Effector CD8-positive, alpha-beta T cell (primary cell): ENCODE measurements around the gene RPS6KA5.
A peak's percentile ranks its signal among the peaks of the same experiment; 100 is the strongest.
"Not testable (repeated sequence)": the region's sequence is repeated elsewhere in the genome, so short reads cannot be mapped to it uniquely, and the experiment has no call there.

Source experiments
- DNase-seq: peaks from one replicate; lab custom pipeline; 2025; lab: John Stamatoyannopoulos, UW

The RPS6KA5 gene

GRCh38 chr14:90939252-90939795 lies 121.1 kb downstream of the RPS6KA5 start:
- DNase-seq = not testable (repeated sequence)

- no peak for DNase-seq
These were observed 121.8 kb downstream of the RPS6KA5 start for GRCh38 chr14:90938615-90939014.

- no peak for DNase-seq
These were observed 123.5 kb downstream of the RPS6KA5 start for GRCh38 chr14:90936757-90937440.

- no peak for DNase-seq
These were observed 135.7 kb downstream of the RPS6KA5 start for GRCh38 chr14:90924621-90925340.

- DNase-seq = no peak
These were observed 138.3 kb downstream of the RPS6KA5 start for GRCh38 chr14:90922141-90922540.

- no peak for DNase-seq
These were observed 149.3 kb downstream of the RPS6KA5 start for GRCh38 chr14:90911121-90911520.

- no peak for DNase-seq
These were observed 153.3 kb downstream of the RPS6KA5 start for GRCh38 chr14:90907178-90907577.

GRCh38 chr14:90905531-90905930 lies 154.9 kb downstream of the RPS6KA5 start:
- DNase-seq = no peak

- DNase-seq = peak; percentile 17
These were observed 157.3 kb downstream of the RPS6KA5 start for GRCh38 chr14:90903101-90903500.

- DNase-seq = no peak
These were observed 159.9 kb downstream of the RPS6KA5 start for GRCh38 chr14:90900476-90901083.

- no peak for DNase-seq
These were observed 163.4 kb downstream of the RPS6KA5 start for GRCh38 chr14:90897022-90897421.

- DNase-seq = no peak
These were observed 166.2 kb downstream of the RPS6KA5 start for GRCh38 chr14:90894241-90894640.

GRCh38 chr14:90893510-90893909 lies 166.9 kb downstream of the RPS6KA5 start:
- no peak for DNase-seq

- DNase-seq = no peak
These were observed 167.5 kb downstream of the RPS6KA5 start for GRCh38 chr14:90892970-90893369.

GRCh38 chr14:90891326-90891725 lies 169.1 kb downstream of the RPS6KA5 start:
- DNase-seq = no peak

GRCh38 chr14:90890322-90891020 lies 170.0 kb downstream of the RPS6KA5 start:
- DNase-seq = no peak

- no peak for DNase-seq
These were observed 174.1 kb downstream of the RPS6KA5 start for GRCh38 chr14:90886297-90886815.

- DNase-seq = no peak
These were observed 176.7 kb downstream of the RPS6KA5 start for GRCh38 chr14:90883782-90884181.

- DNase-seq = no peak
These were observed 177.2 kb downstream of the RPS6KA5 start for GRCh38 chr14:90883197-90883596.

- DNase-seq = no peak
These were observed 180.2 kb downstream of the RPS6KA5 start for GRCh38 chr14:90880282-90880681.

GRCh38 chr14:90874599-90874998 lies 185.8 kb downstream of the RPS6KA5 start:
- no peak for DNase-seq
